ENCODE measurements around the gene COG3.

Gene COG3

DNA sequence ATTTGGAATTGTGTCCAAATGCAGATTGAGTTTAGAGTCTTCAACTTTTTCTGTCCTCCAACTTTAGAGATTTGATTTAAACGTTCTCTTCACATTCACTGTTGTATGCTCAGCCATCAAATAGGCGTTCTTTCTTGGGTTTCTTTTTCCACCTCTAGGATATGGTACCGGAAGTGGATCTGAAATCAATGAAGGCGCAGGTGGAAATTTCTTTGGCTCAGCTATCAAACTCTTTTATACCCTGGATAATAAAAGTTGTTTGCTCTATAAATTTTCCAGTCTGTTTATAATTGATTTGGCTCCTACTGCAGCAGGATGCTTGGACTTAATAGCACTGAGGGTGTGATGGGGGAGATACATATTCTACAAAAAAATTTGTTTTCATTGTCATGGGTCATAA is 1.6 kb downstream of the COG3 start:
- TF ChIP-seq, protein P1, sequence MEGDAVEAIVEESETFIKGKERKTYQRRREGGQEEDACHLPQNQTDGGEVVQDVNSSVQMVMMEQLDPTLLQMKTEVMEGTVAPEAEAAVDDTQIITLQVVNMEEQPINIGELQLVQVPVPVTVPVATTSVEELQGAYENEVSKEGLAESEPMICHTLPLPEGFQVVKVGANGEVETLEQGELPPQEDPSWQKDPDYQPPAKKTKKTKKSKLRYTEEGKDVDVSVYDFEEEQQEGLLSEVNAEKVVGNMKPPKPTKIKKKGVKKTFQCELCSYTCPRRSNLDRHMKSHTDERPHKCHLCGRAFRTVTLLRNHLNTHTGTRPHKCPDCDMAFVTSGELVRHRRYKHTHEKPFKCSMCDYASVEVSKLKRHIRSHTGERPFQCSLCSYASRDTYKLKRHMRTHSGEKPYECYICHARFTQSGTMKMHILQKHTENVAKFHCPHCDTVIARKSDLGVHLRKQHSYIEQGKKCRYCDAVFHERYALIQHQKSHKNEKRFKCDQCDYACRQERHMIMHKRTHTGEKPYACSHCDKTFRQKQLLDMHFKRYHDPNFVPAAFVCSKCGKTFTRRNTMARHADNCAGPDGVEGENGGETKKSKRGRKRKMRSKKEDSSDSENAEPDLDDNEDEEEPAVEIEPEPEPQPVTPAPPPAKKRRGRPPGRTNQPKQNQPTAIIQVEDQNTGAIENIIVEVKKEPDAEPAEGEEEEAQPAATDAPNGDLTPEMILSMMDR (IDR thresholded peaks at IDR 0.05; ENCODE audit: low read depth, low read length, missing control alignments) = no peak
- in situ Hi-C loops (cut with HindIII; ENCODE audit: low pct_ligation_motif_present, low sequenced_read_pairs) = no loop called here
- no peak for DNase-seq
- H3K27ac ChIP-seq = no peak overlapping the region
- no peaks in the 10 kb centered on the region for H3K27me3 ChIP-seq (replicated peaks)
- no peaks in the 10 kb centered on the region for H3K36me3 ChIP-seq (replicated peaks)
- peak overlapping the region; percentile 9 for H3K4me3 ChIP-seq (ENCODE audit: low read depth, low read length)

DNA sequence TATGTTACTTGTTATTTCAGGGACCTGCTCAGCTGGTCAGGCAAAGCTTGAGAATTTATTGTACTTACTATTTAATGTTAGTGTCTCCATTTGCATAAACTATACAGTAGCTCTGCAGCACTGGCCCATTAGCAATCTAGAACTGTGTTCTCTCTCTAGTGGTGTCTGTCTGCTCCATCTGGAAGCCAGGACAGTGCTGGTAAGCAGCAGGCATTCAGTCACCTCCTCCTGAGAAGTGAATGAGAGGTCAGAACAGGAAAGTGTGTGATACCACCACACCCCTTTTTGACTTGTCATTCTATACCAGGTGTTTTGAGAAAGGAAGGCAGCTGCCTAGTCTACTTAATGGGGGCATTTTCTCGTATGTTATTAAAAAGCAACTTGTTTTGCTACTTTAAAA is 3.9 kb downstream of the COG3 start:
- H3K36me3 ChIP-seq (replicated peaks) = no peaks in the 10 kb centered on the region
- no peak overlapping the region for H3K27ac ChIP-seq
- no peak for DNase-seq
- TF ChIP-seq, protein P1 (IDR thresholded peaks at IDR 0.05; ENCODE audit: low read depth, low read length, missing control alignments) = no peak
- in situ Hi-C loops (cut with HindIII; ENCODE audit: low pct_ligation_motif_present, low sequenced_read_pairs) = no loop called here
- H3K27me3 ChIP-seq (replicated peaks) = no peaks in the 10 kb centered on the region
- no peak overlapping the region for H3K4me3 ChIP-seq (ENCODE audit: low read depth, low read length)

DNA sequence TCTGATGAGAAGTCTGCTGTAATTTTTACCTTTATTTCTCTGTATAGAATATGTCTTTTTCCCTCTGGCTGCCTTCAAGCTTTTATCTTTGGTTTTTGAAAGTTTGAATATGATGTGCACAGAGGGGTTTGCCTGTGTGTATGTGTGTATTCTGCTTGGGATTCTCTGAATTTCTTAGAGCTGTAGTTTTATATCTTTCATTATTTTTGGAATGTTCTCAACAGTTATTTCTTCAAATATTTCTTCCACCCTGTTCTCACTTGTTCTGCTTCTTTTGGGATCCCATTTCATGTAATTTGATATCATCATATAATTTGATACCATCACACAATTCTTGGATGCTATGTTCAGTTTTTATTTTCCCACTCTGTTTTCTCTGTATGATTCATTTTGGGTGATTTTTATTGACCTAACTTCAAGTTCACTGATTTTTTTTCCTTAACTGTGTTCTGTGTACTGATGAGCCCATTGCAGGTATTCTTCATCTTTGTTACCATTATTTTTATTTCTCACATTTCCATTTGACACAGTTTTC is 7.5 kb downstream of the COG3 start:
- no peak for DNase-seq
- Histone ChIP-seq H3K4me3 (ENCODE audit: low read depth, low read length) (no peak overlapping the region), H3K27ac (no peak overlapping the region), H3K36me3 (replicated peaks) (peaks cover 12% of the 10 kb centered on the region), H3K27me3 (replicated peaks) (no peaks in the 10 kb centered on the region)
- in situ Hi-C loops (cut with HindIII; ENCODE audit: low pct_ligation_motif_present, low sequenced_read_pairs) = no loop called here
- TF ChIP-seq, protein P1 (IDR thresholded peaks at IDR 0.05; ENCODE audit: low read depth, low read length, missing control alignments) = no peak

DNA sequence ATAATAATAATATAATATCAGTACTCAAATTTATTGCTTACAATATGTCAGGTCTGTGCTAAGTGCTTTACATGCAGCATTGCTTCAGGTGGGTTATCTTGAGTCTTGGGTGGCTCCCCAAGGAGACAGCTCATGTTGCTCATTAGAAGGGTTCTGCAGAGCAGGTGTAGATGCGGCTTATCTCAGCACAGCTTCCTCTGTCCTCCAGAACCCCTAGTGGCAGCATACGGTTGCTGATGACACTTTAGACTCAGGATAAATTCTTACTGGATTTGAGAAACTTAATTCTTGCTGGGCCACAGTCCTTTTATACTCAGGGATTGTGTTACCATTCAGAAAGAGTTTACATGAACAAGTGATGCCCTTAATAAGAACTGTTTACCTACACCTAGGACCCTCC is 8.9 kb downstream of the COG3 start:
- Histone ChIP-seq H3K36me3 (replicated peaks) (peaks cover 12% of the 10 kb centered on the region), H3K27me3 (replicated peaks) (no peaks in the 10 kb centered on the region), H3K4me3 (ENCODE audit: low read depth, low read length) (no peak overlapping the region), H3K27ac (no peak overlapping the region)
- TF ChIP-seq, protein P1 (IDR thresholded peaks at IDR 0.05; ENCODE audit: low read depth, low read length, missing control alignments) = peak; percentile 45
- DNase-seq = peak; percentile 7
- in situ Hi-C loops (cut with HindIII; ENCODE audit: low pct_ligation_motif_present, low sequenced_read_pairs) = no loop called here

DNA sequence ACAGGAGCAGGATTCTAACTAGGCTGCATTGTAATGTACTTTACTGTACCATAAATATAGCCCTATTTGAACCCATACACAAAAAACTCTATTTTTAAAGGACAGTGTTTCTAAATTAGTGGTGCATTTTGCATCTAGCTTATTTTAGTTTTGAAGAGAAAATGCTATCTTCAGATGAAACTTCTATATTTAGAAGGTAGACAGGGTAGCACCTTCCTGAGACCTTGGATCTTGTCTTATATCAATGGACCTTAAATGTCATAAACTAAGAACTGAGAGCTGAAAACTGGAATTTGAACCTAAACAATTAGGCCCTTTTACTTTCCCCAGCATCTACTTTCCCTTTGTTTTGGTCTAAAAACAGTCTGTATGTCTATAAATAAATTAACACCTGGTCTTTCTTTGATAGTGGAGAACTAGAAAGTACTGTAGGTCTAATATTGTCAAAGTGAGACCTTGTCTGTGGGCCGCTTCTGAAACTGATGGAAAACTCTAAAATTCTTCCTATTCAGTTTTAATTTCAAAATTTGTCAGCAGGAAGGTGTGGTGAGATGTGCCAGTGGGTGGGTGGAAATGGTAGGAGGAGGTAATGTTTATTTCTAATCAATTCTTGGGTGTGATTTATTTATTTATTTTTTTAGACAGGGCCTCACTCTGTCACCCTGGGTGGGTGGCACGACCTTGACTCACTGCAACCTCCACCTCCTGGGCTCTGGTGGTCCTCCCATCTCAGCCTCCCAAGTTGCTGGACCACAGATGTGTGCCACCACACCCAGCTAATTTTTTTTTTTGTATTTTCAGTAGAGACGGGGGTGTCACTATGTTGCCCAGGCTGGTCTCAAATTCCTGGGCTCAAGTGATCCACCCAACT is 10.1 kb downstream of the COG3 start:
- Histone ChIP-seq H3K36me3 (replicated peaks) (peaks cover 15% of the 10 kb centered on the region), H3K4me3 (ENCODE audit: low read depth, low read length) (no peak overlapping the region), H3K27ac (no peak overlapping the region), H3K27me3 (replicated peaks) (no peaks in the 10 kb centered on the region)
- in situ Hi-C loops (cut with HindIII; ENCODE audit: low pct_ligation_motif_present, low sequenced_read_pairs) = no loop called here
- TF ChIP-seq, protein P1 (IDR thresholded peaks at IDR 0.05; ENCODE audit: low read depth, low read length, missing control alignments) = no peak
- DNase-seq = no peak
